ENCODE data around the gene RPTOR. TPM values are rescaled to one million over a fixed set of nuclear protein-coding genes. Genes with fewer than 3 reads are reported as not detected.

RPTOR gene
- total and polyA plus RNA-seq, 10 of the 15 experiments (the other 5 are each of a cell fraction or from before 2014, with no cell fraction given) = 0.18 to 32.1 (median 7.8) TPM

DNA sequence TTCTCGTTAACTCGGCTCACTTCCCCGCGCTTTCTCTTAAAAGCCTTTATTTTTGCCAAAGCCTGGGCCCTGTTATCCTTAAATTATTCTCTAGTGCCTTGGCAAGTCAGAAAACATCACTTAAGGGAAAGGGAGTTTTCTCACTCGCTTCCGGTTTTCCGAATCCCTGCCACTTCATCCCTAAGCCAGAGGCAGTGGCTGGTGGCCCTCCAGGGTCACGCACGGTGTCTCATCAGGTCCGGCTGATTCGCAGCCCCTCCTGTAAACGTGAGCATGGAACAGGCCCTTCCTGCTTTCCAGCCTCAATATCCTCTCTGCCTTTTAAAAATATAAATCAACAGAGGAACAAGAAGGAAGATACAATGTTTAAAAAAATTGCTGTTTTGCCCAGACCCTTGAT is 304.5 kb downstream of the RPTOR start:
- intact Hi-C loops (cut with micrococcal nuclease; ENCODE audit: unreplicated experiment) (no loop called here), in situ Hi-C loops (cut with MboI) (no loop called here)
- H3K4me1 ChIP-seq (ENCODE audit: control insufficient read depth, insufficient read depth, low read length) = peaks cover 18% of the 10 kb centered on the region
- no peak for DNase-seq (ENCODE audit: low read depth, low spot score)
- ChIA-PET CTCF (no interaction called here), RAD21 (ENCODE audit: unreplicated experiment) (no interaction called here), SMC1A (ENCODE audit: uncharacterized antibody, unreplicated experiment) (no interaction called here), POLR2A (no interaction called here)
- no peak overlapping the region for H3K27ac ChIP-seq (ENCODE audit: control insufficient read depth, insufficient read depth)
- no peak overlapping the region for H3K4me3 ChIP-seq
- H3K4me2 ChIP-seq (ENCODE audit: control insufficient read depth, insufficient read depth) = no peak overlapping the region
- H3K36me3 ChIP-seq (ENCODE audit: control insufficient read depth in 2 of 2, insufficient read depth in 2 of 2, low read length in 1 of 2) = peaks cover 0 to 3% of the 10 kb centered on the region in 2 experiments; a peak in 3 of 4 replicates
- H3K9ac ChIP-seq (ENCODE audit: control insufficient read depth, insufficient read depth, low read length) = no peak overlapping the region
- no peaks in the 10 kb centered on the region for H3K27me3 ChIP-seq (replicated peaks in 1 of 2; ENCODE audit: control insufficient read depth in 2 of 2, insufficient read depth in 2 of 2, low read length in 1 of 2)
- no peaks in the 10 kb centered on the region for H4K20me1 ChIP-seq (ENCODE audit: control insufficient read depth, insufficient read depth)
- TF ChIP-seq ZNF274 (IDR thresholded peaks at IDR 0.05; ENCODE audit: insufficient read depth, insufficient read length) = no peak
- TF ChIP-seq LARP7 (IDR thresholded peaks at IDR 0.05) = no peak
- no peak for TF ChIP-seq HDGF (IDR thresholded peaks at IDR 0.05)
- TF ChIP-seq STAT3 (IDR thresholded peaks at IDR 0.05; ENCODE audit: low read depth, low read length) = no peak
- TF ChIP-seq, protein P1, sequence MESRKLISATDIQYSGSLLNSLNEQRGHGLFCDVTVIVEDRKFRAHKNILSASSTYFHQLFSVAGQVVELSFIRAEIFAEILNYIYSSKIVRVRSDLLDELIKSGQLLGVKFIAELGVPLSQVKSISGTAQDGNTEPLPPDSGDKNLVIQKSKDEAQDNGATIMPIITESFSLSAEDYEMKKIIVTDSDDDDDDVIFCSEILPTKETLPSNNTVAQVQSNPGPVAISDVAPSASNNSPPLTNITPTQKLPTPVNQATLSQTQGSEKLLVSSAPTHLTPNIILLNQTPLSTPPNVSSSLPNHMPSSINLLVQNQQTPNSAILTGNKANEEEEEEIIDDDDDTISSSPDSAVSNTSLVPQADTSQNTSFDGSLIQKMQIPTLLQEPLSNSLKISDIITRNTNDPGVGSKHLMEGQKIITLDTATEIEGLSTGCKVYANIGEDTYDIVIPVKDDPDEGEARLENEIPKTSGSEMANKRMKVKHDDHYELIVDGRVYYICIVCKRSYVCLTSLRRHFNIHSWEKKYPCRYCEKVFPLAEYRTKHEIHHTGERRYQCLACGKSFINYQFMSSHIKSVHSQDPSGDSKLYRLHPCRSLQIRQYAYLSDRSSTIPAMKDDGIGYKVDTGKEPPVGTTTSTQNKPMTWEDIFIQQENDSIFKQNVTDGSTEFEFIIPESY (IDR thresholded peaks at IDR 0.05) = no peak
- H3K79me2 ChIP-seq (ENCODE audit: control insufficient read depth, insufficient read depth, low read length) = no peaks in the 10 kb centered on the region
- no TSS peak for BruUV-seq (replicated peaks)
- H3K9me3 ChIP-seq (replicated peaks; ENCODE audit: control insufficient read depth, insufficient read depth, low read length) = no peaks in the 10 kb centered on the region
- over 99% methylated on average over 12 of the region's 12 CpGs for WGBS (ENCODE audit: insufficient coverage, insufficient replicate concordance, low lambda C conversion rate, missing lambda C conversion rate)
- H2AFZ ChIP-seq (ENCODE audit: control insufficient read depth, low read depth, low read length) = no peak overlapping the region
- ATAC-seq = no peak
- FAIRE-seq = no peak

DNA sequence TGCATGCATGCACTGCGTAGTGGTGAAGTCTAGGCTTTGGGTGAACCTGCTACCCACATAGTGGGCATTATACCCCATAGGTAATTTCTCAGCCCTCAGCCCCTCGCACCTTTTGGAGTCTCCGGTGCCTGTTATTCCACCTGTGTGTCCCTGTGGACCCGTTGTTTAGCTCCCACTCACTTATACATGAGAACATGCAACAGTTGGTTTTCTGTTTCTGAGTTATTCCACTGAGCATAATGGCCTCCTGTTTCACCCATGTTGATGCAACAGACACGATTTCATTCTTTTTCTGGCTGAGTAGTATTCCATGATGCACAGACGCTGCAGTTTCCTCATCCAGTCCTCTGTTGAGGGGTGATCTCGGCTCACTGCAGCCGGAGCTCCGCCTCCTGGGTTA is 305.5 kb downstream of the RPTOR start:
- WGBS (ENCODE audit: insufficient coverage, insufficient replicate concordance, low lambda C conversion rate, missing lambda C conversion rate) = 90% methylated on average over 9 of the region's 9 CpGs
- CTCF ChIA-PET = no interaction called here
- in situ Hi-C loops (cut with MboI) (no loop called here), intact Hi-C loops (cut with micrococcal nuclease; ENCODE audit: unreplicated experiment) (no loop called here)
- Histone ChIP-seq H3K9ac (ENCODE audit: control insufficient read depth, insufficient read depth, low read length) (no peak overlapping the region), H3K4me1 (ENCODE audit: control insufficient read depth, insufficient read depth, low read length) (peaks cover 19% of the 10 kb centered on the region), H3K36me3 (ENCODE audit: control insufficient read depth in 2 of 2, insufficient read depth in 2 of 2, low read length in 1 of 2) (peaks cover 0 to 3% of the 10 kb centered on the region in 2 experiments; a peak in 3 of 4 replicates), H3K4me3 (no peak overlapping the region), H2AFZ (ENCODE audit: control insufficient read depth, low read depth, low read length) (no peak overlapping the region), H3K9me3 (replicated peaks; ENCODE audit: control insufficient read depth, insufficient read depth, low read length) (no peaks in the 10 kb centered on the region), H4K20me1 (ENCODE audit: control insufficient read depth, insufficient read depth) (no peaks in the 10 kb centered on the region), H3K79me2 (ENCODE audit: control insufficient read depth, insufficient read depth, low read length) (no peaks in the 10 kb centered on the region), H3K27ac (ENCODE audit: control insufficient read depth, insufficient read depth) (no peak overlapping the region), H3K27me3 (replicated peaks in 1 of 2; ENCODE audit: control insufficient read depth in 2 of 2, insufficient read depth in 2 of 2, low read length in 1 of 2) (no peaks in the 10 kb centered on the region), H3K4me2 (ENCODE audit: control insufficient read depth, insufficient read depth) (no peak overlapping the region)
- SMC1A ChIA-PET (ENCODE audit: uncharacterized antibody, unreplicated experiment) = no interaction called here
- RAD21 ChIA-PET (ENCODE audit: unreplicated experiment) = no interaction called here
- POLR2A ChIA-PET = no interaction called here
- DNase-seq (ENCODE audit: low read depth, low spot score) (no peak), ATAC-seq (no peak), FAIRE-seq (no peak)
- BruUV-seq (replicated peaks) = no TSS peak
- TF ChIP-seq POLR2AphosphoS2 (IDR thresholded peaks at IDR 0.05; ENCODE audit: low read depth, low read length) (no peak), CBX3 (IDR thresholded peaks at IDR 0.05; ENCODE audit: borderline replicate concordance, low read depth) (no peak)
- TF ChIP-seq, protein P2, sequence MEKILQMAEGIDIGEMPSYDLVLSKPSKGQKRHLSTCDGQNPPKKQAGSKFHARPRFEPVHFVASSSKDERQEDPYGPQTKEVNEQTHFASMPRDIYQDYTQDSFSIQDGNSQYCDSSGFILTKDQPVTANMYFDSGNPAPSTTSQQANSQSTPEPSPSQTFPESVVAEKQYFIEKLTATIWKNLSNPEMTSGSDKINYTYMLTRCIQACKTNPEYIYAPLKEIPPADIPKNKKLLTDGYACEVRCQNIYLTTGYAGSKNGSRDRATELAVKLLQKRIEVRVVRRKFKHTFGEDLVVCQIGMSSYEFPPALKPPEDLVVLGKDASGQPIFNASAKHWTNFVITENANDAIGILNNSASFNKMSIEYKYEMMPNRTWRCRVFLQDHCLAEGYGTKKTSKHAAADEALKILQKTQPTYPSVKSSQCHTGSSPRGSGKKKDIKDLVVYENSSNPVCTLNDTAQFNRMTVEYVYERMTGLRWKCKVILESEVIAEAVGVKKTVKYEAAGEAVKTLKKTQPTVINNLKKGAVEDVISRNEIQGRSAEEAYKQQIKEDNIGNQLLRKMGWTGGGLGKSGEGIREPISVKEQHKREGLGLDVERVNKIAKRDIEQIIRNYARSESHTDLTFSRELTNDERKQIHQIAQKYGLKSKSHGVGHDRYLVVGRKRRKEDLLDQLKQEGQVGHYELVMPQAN (conservative IDR thresholded peaks at IDR 0.05) = no peak
- TF ChIP-seq, protein P3, sequence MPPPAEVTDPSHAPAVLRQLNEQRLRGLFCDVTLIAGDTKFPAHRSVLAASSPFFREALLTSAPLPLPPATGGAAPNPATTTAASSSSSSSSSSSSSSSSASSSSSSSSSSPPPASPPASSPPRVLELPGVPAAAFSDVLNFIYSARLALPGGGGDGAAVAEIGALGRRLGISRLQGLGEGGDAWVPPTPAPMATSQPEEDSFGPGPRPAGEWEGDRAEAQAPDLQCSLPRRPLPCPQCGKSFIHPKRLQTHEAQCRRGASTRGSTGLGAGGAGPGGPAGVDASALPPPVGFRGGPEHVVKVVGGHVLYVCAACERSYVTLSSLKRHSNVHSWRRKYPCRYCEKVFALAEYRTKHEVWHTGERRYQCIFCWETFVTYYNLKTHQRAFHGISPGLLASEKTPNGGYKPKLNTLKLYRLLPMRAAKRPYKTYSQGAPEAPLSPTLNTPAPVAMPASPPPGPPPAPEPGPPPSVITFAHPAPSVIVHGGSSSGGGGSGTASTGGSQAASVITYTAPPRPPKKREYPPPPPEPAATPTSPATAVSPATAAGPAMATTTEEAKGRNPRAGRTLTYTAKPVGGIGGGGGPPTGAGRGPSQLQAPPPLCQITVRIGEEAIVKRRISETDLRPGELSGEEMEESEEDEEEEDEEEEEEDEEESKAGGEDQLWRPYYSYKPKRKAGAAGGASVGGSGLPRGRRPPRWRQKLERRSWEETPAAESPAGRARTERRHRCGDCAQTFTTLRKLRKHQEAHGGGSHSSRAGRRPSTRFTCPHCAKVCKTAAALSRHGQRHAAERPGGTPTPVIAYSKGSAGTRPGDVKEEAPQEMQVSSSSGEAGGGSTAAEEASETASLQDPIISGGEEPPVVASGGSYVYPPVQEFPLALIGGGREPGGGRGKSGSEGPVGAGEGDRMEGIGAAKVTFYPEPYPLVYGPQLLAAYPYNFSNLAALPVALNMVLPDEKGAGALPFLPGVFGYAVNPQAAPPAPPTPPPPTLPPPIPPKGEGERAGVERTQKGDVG (CRISPR knock-in tag; IDR thresholded peaks at IDR 0.05) = no peak
